ENCODE data around the gene TGM2.
"Not testable (repeated sequence)": the region's sequence is repeated elsewhere in the genome, so short reads cannot be mapped to it uniquely, and the experiment has no call there.

TGM2 gene

DNA sequence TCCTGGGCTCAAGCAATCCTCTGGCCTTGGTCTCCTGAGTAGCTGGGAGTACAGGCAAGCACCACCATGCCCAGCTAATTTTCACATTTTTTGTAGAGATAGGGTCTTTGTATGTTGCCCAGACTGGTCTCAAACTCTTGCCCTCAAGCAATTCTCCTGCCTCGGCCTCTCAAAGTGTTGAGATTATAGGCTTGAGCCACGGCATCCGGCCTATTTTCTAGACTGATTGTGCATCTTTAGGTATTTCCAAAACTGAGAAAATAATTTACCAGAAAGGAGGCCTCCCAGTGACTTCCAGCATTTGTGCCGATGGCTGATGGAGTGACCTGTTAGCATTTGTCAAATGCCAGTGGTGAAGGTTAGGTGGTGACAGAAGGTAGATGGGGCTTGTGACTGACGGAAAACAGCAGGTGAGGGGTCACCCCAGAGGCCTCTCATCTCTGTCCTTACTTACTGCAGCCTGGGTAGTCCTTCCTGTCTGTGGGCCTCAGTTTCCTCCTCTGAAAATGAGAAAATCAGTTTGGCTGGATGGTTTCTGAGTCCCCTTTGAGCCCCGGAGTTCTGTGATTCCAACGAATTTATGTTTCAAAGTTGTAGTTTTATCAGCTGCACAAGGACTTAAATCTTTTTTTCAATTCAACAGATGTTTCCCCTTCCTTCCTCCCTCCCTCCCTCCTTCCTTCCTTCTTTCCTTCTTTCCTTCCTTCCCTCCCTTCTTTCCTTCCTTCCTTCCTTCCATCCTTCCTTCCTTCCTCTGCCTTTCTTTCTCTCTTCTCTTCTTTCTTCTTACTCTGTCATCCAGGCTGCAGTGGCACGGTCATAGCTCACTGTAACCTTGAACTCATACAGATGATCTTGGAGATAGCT lies 53.5 kb downstream of the TGM2 start:
- no peak for DNase-seq

DNA sequence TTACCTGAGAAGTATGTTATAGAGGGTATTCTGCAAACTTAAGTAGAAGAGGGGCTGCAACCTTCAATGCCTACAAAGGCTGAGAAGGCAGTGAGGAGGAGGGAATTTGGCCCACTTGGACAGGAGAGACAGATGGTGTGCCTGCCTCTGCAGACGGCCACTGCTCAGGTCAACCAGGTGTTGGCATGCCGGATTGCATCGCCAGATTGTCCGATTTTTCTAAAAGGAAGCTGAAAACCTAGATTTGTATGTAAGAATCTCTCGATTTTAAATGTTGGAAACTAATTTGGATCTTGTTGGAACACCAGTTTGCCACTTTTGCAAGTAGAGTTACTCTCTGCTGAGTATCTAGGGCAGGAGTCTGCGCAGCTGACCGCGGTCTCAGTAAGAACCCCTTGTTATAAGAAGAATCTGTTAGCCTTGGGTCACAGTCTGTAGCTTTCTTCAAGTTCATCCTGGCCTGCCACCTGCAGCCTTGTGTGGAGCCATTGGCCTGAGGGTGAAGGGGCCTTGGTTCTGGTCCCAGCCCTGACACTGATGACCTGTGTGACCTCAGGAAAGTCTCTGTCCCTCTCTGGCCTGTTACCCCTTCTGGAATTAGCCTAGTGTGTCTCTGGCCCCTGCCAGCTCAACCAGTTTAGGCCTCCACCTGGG lies 54.4 kb downstream of the TGM2 start:
- no peak for DNase-seq

DNA sequence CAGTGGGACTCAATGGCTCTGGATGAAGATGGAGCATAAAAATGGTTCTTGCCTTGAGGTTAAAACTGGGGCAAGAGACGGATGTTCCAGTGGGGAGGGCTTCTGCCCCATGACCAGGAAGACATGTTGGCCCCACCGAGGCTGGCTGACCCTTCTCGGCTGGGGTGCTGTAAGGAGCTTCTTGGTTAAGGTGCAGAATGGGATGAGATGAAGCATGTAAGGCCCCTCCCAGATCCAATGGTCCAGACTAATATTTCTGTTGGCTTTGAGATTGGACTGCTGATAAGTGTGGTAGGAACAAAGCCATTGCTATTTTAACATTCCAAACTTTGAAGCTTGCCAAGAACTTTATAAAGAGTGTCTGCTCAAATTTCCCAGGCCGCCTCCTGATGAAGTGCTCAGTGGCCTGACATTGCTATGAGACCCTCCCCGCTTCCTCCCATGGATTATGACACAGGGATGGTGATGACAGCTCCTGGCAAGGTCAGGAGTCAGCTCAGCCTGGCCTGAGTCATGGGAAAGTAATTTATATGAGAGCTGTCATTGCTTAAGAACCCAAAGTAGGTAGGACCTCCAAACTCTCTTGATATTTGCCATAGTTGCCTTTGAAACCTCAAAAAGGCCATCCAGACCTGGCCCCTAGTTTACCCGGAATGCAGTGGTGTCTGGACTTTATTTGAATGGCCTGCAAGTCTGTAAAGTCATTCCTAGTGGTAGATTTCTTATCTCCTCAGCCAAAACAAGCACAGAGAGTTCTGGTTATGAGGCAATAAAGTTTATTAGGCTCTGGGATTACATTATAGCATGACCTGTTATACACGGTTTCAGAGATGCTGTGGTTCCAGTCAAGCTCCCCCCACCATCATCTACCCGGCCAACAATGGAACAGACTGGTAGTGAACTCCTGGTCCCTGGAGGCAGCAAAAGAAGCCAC lies 55.2 kb downstream of the TGM2 start:
- DNase-seq: no peak

DNA sequence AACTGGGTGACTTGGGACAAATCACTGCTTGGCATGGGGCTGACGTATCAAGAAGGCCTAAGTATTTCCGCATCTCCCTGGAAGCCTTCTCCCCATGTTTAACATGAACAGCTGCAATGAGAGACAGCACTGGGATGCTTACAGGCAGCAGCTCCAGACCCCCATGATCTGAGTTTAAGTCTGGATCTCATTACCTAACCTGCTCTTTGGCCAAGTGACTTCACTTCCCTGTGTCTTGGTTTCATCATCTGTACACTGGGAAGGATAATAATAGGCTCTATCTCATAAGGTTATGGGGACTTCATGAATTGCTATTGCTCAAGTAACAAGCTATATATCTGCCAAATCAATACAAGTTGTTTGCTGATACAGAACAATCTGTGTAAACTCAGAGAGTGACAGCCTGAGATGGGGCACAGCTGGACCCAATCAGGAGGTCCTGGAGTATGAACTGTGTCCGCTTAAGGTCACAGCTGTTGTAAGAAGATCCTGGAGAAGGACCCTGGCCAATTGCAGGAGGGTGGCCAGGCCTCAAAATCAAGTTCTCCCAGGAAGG lies 56.0 kb downstream of the TGM2 start:
- DNase-seq: no peak

DNA sequence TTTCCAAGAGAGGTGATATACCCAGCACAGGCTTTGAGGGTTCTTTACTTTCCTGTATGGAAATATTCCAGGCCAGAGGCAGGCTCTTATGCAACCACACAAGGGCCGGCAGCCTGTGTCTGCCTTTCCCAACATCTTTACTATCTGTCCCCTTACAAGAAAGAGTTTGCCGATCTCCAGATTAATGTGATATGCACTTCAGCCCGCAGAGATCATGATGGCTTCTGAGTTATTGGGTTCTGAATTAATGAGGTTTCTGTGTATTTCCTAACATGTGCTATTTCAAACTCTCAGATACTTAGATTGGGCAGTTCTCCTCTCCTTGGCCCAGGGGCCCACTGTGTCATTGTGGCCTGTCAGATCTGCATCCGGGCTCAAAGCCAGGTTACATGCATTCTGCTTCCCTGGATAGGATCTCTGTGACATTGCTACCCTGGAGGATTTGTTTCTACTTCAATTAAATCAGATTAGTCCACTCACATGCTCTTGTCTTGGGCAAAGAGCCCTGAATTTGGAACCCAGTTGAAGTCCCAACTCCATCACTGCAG lies 56.6 kb downstream of the TGM2 start:
- no peak for DNase-seq

DNA sequence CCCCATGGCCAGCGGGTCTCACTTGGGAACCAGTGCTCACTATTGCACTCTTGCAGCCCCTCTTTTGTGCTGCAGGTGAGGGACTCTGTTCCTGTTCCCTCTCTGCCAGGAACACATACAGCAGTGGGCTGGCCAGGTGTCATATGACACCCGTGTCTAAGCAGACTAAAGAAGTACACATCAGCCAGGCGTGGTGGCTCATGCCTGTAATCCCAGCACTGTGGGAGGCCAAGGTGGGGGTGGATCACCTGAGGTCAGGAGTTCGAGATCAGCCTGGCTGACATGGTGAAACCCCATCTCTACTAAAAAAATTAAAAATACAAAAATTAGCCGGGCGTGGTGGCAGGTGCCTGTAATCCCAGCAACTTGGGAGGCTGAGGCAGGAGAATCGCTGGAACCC lies 57.2 kb downstream of the TGM2 start:
- DNase-seq: not testable (repeated sequence)

DNA sequence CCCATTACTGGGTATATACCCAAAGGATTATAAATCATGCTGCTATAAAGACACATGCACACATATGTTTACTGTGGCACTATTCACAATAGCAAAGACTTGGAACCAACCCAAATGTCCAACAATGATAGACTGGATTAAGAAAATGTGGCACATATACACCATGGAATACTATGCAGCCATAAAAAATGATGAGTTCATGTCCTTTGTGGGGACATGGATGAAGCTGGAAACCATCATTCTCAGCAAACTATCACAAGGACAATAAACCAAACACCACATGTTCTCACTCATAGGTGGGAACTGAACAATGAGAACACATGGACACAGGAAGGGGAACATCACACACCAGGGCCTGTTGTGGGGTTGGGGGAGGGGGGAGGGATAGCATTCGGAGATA lies 57.7 kb downstream of the TGM2 start:
- not testable (repeated sequence) for DNase-seq

DNA sequence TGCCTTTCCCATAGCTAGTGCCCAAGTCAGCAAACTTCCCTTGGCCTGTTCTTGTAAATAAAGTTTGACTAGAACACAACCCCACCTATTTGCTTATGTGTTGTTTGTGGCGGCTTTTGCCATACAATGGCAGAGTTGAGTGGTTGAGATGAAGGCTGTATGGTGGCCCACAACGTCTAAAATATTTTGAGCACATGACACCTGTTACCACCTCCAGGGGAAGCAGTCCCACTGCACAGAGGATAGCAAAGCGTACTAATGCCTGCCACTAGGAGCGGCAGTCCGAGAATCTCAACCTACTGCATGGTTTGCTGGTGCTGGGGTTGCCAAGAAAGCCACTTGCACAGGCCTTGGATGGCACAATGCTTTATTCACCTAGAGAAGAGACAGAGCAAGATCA lies 58.6 kb downstream of the TGM2 start:
- DNase-seq: no peak

DNA sequence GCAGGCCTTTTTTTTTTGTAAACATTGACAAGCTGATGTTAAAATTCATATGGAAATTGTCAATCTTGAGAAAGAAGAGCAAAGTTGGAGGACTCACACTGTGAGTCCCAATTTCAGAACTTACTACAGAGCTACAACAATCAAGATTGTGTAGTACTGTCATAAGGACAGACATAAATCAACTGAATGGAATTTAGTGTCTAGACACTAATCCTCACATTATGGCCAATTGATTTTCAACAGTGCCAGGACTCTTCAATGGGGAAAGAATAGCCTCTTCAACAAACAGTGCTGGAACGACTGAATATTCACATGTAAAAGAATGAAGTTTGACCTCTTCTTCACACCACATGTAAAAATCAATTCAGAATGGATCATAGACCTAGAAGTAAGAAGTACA lies 60.8 kb downstream of the TGM2 start:
- no peak for DNase-seq

DNA sequence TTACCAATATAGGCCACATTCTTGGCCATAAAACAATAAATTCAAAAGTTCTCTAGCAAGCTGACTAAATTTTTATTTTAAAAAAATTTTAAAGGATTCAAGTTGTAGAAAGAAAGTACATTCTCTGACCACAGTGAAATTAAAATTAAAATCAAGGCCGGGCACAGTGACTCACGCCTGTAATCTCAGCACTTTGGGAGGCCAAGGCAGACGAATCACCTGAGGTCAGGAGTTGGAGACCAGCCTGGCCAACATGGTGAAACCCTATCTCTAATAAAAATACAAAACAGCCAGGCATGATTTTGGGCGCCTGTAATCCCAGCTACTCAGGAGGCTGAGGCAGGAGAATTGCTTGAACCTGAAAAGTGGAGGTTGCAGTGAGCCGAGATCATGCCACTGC lies 62.9 kb downstream of the TGM2 start:
- not testable (repeated sequence) for DNase-seq

DNA sequence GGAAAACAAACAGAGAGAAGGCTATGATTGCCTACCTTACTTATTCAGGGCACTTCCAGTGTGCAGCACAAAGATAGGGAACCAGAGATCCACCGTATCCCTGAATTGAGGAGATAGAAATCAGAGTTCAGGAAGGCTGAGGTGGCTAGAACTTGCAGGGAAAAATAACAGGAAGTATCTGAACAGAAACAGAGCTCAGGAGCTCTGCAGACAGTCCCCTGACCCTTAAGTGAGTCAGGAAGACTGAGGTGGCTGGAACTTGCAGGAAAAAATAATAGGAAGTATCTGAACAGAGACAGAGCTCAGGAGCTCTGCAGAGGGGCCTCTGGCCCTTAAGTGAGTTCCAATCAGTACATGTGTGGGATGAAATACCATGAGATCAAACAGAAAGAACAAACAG lies 66.1 kb downstream of the TGM2 start:
- no peak for DNase-seq

DNA sequence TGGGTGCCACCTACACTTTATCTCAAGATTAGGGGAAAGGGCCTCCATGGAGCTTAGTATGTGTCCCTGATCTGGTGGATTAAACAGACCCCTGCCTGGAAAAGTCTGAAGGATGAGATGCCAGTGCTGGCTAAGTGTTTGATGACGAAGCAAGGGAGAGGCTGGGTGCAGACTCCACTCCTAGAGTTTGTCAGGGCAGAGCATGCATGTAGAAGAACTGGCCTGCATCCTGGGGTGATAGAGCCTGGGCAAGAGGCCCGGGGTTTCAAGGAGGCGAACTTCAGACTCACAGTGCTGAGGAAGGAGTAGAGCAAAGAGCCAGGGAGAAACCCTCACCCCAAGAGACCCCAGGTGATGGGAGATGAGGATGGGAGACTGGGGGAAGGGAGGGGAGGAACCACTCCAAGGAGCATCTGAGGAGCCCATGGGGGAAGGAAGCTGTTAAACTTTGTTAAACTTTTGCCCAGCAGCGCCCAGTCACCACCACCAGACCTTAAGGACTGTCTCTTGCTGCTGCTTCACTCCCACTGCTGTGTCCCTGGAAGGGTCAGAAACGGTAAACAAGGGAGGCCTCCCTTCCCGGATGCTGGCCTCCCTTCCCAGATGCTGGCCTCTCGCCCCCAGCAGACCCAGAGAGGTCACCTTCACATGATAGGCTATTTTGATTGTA lies 69.9 kb downstream of the TGM2 start:
- DNase-seq: no peak

DNA sequence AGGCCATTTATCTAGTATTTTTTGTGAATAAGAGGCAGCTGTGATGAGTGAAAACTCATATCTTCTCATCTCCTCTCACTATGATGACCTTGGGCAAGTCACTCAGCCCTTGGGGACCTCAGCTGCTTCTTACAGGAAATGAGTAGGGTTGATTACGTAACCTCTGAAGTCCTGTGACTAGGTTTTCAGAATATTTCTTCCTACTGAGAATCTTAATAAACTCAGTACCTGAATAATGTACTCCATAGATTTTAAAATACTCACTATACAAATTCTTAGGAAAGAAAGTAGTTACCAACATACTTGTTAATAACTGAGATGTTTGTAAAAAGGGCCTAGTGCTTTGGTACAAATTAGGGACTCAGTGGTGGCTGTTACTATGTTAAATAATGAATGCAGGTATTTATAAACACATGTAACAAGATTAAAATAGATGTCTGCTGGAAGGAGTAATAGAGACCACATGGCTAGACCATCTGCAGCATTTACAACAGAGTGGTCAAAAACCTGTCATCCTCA lies 70.6 kb downstream of the TGM2 start:
- DNase-seq: no peak

DNA sequence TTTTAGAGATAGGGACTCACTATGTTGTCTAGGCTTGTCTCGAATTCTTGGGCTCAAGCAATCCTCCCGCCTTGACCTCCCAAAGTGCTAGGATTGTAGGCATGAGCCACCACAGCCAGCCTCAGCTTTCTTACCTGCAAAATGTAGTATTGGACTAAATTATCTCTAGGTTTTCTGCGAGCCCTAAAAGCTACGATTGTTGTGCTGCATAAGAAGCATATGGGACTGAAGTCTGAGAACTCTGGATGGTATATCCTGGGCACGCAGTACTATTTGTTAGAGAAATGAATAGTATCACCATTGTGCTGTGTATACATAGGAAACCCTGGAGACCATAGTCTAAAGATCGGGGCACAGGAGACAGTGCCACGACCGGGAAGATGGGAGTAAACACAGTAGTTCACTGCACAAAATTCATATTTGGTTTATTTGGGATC lies 71.4 kb downstream of the TGM2 start:
- no peak for DNase-seq

DNA sequence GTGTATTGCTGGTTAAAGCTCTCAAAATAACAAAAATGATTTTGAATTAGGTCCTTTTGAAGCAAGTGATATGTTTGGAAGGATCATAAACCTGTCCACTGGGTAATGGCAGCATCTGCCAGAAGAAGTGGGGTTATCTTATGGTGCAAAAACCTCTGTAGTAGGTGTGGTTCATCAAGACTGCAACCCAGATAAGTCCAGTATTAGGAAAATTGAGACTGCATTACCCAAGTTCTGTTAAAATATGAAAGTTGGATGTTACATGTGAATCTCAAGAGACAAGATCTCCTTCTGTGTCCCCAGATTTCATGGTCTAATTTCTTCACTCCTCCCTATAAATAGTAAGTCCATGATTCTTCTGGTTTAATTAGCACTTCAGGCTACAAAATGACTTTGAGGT lies 72.2 kb downstream of the TGM2 start:
- DNase-seq: no peak

DNA sequence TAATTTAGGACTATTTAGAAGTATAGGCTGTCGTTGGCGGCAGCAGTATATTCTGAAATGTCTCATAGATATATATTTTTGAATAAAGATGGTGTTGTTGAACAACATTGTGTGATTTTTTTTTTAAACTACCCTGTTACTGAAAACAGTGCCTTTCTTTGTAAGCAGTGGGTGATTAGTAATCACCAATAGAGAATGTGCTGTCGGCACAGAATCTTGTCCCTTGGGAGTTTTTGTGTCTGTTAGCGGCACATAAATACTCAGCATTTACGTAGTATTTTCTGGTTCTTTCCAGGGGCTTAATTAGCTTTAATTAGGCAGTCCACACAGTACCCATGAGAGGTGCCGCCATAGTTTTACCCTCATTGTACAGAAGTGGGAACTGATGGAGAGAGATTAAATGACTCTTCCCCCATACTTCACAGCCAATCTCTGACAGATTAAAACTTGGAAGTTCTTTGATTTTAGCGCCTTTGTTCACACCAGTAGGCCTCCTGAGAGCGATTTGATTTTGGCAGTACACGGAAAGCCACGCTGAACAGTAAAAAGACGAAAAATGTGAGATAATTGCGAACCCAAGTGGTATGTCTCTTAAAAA lies 72.7 kb downstream of the TGM2 start:
- peak; percentile 31 for DNase-seq

DNA sequence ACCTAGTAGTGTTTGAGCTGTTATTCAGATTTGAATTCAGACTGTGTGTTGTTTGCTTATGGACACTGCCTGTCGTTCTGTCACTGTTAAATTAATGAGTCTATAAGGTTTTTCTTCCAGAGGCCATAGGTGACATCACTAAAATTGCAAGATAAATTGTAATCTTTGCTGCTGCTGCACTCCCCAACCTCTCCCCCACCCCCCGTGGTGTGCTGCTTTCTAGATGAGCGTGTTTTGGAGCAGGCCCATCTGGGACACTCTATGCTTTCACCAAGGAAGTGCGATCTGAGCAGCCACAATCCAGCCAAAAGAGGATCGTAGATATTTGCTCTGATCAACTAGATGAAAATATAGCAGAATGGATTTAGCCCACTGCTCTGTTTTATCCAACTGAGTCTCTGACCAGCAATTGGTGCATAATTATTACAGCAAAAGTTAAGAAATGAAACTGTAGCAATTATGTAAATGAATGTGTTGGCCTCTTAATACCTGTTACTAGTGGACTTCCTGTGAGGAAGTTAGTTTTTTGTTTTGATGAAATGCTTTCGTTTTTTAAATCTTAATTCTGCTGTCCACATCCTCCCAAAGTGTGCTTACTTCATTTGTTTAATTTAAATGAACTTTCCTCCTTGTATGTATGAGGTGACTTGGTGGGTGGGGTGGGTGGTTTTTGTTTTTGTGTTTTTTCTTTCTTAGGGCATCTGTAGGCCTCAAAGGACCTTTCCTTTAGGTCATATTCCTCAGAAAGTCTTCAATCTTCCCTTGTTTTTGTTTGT lies 73.4 kb downstream of the TGM2 start:
- DNase-seq: no peak

DNA sequence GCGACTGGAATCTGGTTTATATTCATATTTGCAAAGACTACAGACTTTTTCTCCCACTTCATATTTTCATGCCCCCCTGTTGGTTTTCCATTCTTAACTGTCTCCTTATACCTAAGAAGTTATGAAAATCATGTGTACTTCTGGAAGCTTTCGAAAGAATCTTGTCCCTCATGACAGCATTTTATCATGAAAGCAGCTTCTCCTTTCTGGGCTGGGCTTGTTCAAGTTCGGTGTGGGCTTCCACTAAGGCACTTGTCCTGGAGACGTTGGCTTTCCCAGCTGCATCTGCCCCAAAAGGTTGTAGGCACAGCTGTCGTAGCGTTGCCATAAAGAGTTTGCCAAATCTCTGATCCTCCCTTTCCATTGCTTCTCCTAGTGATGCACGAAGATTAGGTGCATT lies 75.0 kb downstream of the TGM2 start:
- no peak for DNase-seq

DNA sequence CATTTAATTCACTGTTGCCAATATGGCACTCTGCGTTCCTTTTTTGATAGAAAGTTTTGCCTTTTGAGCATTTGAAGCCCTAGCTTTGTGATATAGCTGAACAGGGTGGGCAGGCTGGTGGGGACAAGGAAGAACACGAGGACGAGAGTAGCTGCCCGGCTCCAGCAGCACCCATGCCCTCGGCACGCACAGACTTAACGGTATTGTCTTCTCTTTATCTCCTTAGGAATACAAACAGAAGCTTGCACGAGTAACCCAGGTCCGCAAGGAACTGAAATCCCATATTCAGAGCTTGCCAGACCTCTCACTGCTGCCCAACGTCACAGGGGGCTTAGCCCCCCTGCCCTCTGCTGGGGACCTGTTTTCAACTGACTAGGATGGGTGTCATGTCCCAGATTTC lies 75.6 kb downstream of the TGM2 start:
- DNase-seq: no peak

DNA sequence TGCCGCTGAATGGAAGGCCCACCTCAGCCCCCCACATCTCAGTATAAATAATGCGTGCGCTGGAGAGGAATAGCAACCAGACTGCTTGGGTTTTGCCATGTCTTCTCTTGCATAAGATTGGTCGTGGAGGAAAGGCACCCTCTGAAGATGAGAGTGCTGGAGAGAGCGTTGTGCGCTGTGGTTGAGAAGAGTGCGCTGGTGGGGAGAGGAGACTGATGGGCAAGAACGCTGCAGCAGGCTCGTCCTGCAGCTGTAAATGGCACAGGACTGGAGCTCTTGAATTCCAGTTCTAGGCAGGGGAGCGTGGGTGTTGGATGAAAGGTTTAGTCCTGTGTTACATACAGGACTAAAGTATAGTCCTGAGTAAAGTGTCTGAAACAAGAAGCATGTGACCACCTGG lies 80.0 kb downstream of the TGM2 start:
- no peak for DNase-seq
